Stimulated activated CD4-positive, alpha-beta T cell treated with anti-CD3 and anti-CD28 coated beads, Interleukin-15, amount 100 ng/mL, for 48 hours (primary cell): Measurements from ENCODE around the gene ZBTB5.
"Not testable (repeated sequence)": the region's sequence is repeated elsewhere in the genome, so short reads cannot be mapped to it uniquely, and the experiment has no call there.

Experiments
- DNase-seq, 2 donors: peaks; one replicate each; pipeline ENCODE4 v3.0.0-alpha.2; 2020; ENCODE audit warnings: low read depth in 2 of 2

The ZBTB5 gene

DNA sequence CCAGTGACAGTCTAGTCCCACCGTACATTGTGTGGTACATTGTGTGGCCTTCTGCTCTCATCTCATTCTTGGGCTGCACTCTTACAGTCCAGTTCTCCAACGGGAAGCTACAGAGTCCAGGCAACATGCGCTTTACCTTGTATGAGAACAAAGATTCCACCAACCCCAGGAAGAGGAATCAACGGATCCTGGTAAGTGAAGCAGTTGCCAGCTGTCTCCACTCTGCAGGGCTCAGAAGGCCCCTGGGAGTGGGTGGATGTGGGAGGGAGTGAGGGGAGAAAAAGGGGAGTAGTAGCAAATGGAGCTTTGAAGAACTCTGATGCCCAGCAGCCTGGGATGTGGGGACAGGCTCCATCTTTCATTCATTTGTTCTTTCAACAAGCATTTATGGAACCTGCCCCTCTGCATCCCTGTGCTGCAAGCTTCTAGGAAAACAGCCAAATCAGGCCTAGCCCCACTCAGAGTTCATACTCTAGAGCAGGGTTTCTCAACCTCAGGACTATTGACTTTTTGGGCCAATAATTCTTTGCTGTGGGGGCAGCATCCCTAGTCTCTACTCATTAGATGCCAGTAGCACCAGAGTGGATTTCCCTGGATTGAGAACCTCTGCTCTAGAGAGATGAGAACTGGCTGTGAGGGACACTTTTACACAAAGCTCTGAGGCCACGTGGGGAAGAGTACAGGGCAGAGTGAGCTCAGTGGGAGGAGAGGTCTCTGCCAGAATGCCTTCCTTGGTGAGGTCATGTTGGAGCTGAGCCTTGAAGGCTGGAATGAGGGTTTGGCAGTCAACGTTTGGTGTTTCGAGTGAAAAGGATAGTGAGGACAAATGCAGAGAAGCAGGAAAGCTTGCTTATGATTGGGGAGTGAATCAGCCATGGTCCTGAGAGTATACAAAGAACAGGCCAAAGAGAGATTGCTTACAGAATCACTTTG is 21.6 kb upstream of the ZBTB5 start:
- no peak for DNase-seq

DNA sequence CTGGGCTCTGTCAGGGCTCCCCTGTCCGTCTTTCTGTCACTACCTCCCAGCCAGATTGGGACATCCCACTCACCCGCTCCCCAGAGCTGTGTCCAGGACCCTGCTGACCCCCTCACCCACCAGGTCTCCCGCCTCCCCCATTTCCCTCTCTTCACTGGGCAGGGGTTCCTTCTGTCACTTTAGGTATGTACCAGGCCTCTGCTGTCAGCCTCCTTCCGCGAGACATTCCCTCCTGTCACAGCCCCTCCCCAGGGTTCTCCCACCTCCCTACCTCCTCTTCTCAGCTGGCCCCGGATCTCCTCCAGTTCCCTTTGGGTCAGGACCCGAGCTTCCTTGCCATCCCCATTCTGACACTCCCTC is 21.0 kb upstream of the ZBTB5 start:
- no peak for DNase-seq

DNA sequence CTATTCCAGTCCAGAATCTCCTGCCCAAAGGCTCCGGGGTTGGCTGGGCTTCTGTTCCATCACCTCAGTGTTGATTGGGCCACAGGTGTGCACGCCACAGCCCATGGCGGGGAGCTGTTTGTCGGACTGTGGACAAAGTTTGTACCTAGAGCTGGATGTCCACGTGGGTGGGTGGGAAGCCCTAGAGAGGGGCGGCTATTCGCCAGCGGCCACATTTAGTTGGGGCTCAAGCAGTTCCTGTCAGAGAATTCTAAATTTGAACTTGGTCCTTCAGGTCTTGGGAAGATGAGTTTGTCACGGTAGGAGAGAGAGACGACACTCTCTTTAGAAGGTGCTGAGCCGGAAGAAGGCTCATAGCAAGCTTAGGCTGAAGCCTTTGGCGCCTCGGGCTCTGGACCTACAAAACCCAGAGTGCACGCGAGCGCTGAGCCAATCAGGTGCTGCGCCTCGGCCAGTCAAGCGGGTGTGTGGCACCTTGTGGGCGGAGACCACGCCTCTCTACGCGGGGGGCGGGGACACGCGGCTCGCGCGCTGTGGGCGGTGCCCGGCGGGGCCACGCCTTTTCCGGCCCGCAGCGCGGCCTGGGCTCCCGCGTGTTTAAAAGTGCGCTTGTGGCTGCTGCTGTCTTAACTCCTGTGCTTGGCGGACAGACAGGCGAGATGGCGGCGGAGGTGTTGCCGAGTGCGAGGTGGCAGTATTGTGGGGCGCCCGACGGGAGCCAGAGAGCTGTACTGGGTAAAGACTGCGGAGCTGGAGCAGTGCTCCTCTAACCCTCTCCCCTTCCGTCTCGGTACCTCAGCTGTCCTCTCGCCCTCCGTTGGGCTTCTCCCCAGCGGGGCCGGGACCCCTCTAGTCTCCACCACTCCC is 20.4 kb upstream of the ZBTB5 start, which contains the start of gene POLR1E:
Gene POLR1E, plus strand, starts transcription at position 560 of the 867 bp plus-strand sequence. Its CDS starts 100 bp downstream, at position 660.
- peak; percentile 95 to 96 for DNase-seq

DNA sequence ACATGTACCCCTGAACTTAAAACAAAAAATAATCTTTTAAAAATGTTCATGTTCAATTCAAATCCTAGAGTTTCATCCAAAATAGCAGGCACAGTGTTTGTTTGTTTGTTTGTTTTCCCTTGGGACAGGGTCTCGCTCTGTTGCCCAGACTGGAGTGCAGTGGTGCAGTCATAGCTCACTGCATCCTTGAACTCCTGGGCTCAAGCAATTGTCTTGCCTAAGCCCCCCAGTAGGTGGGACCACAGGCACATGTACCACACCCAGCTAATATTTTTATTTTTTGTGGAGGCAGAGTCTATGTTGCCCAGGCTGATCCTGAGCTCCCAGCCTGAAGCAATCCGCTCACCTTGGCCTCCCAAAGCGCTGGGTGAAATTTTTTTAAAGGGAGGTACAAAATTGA is 15.5 kb upstream of the ZBTB5 start:
- no peak for DNase-seq

DNA sequence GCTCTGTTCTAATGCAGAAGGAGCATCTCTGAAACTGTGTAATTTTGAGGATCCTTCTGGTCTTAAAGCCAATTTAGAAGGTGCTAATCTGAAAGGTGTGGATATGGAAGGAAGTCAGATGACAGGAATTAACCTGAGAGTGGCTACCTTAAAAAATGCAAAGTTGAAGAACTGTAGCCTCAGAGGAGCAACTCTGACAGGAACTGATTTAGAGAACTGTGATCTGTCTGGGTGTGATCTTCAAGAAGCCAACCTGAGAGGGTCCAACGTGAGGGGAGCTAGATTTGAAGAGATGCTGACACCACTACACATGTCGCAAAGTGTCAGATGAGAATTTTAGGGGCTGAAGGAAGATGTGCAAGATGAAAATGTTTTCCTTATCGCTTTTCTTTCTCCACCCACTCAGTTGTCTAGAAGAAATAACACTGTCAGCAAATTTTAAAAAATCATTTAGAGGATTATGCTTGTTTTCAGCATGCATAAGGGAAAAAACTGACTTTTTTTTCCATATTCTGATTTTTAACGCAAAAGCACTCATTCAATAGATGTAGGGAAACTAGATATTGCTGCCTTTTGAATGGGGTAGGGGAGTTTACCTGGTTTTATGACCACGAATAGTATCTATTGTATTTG is 12.9 kb upstream of the ZBTB5 start:
- not testable (repeated sequence) for DNase-seq

DNA sequence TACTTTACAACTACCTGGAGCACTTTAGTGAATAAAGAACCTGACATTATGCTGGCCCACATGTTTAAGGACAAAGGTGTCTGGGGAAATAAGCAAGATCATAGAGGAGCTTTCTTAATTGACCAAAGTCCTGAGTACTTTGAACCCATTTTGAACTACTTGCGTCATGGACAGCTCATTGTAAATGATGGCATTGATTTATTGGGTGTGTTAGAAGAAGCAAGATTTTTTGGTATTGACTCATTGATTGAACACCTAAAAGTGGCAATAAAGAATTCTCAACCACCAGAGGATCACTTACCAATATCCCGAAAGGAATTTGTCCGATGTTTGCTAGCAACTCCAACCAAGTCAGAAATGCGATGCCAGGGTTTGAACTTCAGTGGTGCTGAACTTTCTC is 12.2 kb upstream of the ZBTB5 start:
- DNase-seq, result not testable (repeated sequence)

DNA sequence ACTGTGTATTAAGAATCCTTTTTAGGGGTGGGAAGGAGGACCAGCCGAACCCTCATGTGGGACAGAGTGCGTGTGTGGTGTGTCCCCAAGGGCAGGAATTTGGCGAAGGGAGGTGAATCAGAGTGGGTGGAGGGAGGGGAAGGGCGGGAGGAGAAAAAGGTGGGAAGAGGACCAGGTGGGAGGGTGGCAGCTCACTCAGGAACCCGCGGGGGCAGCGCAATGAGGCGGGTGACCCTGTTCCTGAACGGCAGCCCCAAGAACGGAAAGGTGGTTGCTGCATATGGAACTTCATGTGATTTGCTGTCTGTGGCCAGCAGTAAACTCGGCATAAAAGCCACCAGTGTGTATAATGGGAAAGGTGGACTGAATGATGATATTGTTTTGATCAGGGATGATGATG is 11.7 kb upstream of the ZBTB5 start:
- no peak for DNase-seq

DNA sequence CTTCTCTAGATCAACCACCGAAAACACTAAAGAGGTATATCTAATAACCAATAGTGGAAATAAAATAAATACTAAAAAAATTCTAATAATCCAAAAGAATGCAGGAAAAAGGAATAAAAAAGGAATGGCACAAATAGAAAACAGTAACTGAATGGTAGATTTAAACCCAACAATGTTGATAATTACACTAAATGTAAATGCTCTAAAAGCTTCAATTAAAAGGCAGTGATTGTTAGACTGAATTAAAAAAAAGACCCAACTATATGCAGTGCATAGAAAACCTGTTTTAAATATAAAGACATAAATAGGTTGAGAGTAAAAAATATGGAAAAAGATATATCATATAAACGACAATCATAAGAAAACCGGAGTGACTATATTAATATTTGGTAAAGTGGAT is 9.2 kb upstream of the ZBTB5 start:
- no peak for DNase-seq

DNA sequence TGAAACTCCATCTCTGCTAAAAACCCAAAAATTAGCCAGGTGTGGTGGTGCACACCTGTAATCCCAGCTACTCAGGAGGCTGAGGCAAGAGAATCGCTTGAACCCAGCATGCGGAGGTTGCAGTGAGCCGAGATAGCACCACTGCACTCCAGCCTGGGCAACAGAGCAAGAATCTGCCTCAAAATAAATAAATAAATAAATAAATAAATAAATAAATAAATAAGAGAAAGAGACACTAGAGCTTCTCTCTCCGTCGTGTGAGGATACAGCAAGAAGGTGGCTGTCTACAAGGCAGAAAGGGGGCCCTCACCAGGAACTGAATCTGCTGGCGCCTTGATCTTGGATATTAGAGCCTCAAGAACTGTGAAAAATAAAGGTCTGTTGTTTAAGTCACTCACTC is 8.7 kb upstream of the ZBTB5 start:
- DNase-seq, result not testable (repeated sequence)

DNA sequence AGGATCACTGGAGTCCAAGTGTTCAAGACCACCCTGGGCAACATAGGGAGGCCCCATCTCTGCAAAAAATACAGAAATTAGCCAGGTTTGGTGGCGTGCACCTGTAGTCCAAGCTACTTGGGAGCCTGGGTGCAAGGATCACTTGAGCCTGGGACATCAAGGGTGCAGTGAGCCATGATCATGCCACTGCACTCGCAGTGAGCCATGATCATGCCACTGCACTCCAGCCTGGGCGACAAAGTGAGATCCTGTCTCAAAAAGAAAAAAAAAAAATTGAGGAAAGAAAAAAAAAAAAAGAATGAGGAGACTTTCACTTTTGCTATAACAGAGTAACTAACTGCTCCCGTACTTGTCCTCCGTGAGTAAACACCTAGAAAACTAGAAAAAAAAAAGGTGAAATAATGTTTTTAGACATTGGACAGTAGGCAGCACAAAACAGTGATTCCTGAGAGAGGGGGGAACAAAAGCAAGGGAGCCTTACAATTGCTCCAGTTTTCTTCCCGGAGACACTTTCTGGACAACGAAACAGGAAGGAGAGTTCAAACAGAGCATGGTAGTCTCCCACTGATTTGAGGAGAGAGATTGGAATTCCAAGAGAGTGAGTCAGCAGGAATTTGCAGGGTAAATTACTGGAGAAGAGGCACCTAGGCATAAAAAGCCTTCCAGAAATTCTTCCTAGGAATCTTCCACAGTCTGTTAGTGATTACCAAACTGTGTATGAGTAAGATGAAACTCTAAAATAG is 6.9 kb upstream of the ZBTB5 start:
- DNase-seq, result no peak

DNA sequence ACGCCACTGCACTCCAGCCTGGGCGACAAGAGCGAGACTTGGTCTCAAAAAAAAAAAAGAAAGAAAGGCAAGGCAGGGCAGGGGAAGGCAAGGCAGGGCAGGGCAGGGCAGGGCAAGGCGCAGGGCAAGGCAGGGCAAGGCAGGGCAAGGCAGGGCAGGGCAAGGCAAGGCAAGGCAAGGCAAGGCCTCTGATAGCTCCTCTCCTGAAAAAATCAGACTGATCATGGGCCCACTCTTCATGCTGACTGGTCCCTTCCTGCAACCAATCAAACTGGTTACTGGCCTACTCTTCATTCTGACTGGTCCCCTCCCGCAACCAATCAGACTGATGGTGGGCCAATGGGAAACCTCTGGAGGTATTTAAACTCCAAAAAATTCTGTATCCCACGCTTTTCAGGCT is 3.4 kb upstream of the ZBTB5 start:
- no peak for DNase-seq

DNA sequence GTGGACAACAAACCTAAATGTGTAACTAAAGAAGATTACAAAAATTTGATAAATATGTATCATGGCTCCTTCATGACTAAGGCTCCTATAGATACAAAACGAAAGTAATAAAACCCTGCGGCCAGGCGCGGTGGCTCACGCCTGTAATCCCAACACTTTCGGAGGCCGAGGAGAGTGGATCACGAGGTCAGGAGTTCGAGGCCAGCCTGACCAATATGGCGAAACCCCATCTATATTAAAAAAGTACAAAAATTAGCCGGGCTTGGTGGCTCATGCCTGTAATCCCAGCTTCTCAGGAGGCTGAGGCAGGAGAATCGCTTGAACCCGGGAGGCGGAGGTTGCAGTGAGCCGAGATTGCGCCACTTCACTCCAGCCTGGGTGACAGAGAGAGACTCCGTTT is 2.3 kb upstream of the ZBTB5 start:
- not testable (repeated sequence) for DNase-seq

DNA sequence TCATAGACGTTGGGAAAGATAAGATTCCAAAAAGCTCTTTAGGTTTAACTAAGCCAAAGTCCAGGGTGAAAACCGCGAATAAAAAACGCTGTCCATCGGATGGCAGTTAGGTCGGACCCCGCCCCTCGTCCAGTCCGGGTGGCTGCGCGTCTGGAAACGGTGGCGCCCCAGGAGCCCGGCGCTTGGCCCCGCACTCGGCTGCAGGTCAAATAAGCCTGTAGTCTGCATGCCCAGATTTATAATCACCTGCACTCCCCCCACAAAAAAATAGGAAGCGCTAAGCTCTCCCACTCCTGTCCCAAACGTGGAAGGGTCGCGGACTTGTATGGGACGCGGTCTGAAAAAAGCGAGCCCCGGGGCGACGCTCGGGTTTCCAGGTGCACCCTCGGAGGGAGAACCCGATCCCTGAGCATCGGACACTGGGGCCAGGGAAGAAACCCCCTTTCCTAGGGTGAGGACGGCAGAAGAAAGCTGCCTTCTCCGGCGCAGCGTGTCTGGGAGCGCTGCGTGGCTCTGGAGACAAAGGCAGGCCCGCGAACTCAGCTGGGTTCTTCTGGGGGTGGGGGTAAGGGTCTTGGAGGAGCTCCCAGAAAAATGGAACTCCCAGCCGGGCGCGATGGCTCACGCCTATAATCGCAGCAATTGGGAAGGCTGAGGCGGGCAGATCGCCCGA is 923 bp upstream of the ZBTB5 start:
- peak in 1 of 2 donors; percentile 12 for DNase-seq

DNA sequence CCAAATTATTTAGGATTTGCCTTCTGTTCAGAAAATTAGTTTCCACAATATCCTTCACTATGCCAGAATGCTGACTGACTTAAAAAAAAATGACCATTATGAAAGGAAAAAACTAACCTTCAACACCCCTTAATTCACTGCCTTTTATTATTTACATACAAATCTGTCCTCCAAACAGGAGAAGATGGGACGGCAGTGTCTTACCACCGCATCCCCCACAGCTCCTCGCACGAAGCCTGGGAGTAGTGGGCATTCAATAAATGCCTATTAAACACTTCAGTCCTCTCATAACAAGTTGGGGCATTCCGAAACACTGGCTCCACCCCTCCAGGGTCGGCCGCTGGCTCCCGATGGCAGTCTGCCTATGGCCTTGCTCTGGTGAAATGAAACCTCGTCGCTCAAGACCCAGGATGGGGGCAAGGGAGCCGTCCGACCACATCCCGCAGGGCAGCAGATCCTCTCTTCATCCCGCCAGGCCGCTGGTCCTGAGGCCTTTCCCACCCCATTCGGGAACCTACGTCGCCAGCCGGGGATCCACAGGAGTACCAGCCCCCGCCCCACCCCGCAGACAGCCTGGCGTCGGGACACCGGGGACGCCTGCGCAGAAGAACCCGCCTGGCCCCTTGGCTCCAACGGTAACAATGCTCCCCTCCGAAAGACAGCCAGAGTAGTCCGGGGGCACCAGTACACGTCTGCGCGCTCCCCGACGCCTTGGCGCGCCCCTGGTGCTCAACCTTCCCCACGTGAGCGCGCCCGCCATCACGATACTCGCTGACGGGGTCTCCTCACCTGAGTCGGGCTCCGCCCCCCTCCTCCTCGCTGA is 613 bp downstream of the ZBTB5 start:
- peak; percentile 50 to 55 for DNase-seq

DNA sequence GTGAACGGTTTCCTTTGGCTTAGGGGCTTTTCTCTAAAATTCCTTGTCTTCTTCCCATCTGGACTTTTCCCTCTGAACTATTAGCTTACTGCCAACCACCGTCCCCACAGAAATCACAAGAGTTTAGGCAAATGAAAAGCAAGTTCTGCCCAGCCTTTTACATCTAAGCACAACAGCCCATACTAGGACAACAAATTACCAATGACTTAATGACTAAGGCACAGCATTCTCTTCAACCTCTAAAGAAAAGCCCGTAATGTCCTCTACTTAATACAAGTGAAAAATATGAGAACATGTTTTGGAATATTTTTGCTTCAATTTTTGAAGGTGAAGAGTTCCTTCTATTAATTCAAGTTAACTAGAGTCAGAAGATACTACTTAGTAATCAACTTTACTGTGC is 1.2 kb downstream of the ZBTB5 start:
- no peak for DNase-seq

DNA sequence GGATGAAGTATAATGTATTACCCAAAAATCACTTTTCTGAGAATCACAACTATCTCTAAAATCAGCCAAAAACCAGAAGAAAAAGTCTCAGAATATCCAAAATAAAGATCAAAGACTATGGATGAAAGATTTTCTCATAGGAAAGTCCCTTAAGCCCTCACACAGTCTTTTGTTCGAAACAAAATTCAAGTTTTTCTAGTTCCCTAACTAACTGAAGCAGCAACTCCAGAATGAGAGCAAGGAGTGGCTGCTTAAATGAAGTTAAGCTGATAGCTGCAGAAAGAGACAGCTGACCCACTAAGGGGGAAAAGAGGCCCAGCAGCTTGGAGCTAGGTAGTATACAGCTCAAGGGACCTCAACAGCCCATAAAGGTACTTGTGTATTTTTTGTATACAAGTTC is 8.4 kb downstream of the ZBTB5 start:
- DNase-seq, result no peak

DNA sequence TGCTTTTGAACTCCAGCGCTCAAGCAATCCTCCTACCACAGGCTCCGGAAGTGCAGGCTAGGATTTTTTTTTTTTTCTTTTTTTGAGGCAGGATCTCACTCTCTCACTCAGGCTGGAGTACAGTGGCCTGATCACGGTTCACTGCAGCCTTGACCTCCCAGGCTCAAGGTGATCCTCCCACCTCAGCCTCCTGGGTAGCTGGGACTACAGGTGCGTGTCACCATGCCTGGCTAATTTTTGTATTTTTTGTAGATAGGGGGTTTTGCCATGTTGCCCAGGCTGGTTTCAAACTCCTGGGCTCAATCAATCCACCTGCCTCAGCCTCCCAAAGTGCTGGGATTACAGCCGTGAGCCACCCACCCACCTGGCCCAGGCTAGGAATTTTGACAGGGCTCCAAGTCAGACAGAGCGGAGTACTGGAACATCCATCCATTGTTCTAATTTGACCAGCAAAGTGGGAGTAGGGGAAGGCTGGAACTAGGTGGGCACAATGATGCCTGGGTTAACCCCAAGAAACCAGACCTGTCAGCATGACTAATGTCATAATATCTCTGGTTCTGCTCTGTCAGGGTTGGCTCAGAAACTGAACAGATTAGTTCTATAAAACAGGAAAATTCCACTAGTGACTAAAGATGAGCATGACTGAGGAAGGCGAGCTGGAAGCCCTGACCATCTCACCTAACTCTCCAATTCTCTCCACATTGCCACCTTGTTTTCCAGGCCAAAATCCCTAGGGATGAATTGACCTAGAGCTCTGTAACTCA is 9.2 kb downstream of the ZBTB5 start:
- DNase-seq, result no peak

DNA sequence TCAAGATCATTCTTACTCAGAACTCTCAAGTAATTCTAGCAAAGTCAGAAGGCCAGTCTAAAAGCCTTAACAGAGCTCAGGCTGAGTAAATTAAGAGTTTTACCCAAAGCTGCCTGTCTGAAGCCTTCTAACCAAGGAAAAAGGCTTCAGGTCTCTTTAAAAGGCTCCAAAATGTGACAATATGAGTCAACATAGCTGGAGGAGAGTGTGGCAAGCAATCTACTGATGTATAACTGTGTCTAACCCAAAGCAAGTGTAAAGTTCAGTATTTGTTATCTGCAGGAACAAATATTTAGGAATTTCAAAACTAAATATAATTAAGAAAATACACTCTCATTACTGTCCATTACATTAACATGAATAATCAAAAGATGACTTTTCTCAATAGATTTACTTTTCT is 11.0 kb downstream of the ZBTB5 start:
- no peak for DNase-seq

DNA sequence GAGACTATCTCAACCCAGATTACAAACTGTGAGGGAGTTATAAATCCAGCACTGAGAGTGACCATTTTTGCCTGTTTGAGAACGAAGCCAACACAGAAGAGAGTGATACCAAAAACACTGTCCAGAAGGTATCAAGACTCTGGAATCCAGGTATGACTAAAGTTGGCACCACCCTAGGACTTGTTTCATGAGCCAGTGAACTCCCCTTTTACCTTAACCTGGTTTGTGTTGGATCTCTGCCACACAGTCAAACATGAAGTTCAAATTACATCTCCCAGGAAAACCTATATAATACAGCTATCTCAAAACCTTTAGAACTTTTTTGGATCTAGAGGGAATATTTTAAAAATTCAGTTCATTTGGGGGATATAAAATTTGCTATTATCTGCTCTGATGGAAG is 11.4 kb downstream of the ZBTB5 start:
- DNase-seq, result no peak
